NCI-H187 (cell line): ENCODE results near the gene COX6A1.
"Not testable (repeated sequence)": the region's sequence is repeated elsewhere in the genome, so short reads cannot be mapped to it uniquely, and the experiment has no call there.

ENCODE experiments used
- DNase-seq, 2 experiments: peaks; one replicate each; lab custom pipeline; 2025; lab: John Stamatoyannopoulos, UW

Gene COX6A1

DNA sequence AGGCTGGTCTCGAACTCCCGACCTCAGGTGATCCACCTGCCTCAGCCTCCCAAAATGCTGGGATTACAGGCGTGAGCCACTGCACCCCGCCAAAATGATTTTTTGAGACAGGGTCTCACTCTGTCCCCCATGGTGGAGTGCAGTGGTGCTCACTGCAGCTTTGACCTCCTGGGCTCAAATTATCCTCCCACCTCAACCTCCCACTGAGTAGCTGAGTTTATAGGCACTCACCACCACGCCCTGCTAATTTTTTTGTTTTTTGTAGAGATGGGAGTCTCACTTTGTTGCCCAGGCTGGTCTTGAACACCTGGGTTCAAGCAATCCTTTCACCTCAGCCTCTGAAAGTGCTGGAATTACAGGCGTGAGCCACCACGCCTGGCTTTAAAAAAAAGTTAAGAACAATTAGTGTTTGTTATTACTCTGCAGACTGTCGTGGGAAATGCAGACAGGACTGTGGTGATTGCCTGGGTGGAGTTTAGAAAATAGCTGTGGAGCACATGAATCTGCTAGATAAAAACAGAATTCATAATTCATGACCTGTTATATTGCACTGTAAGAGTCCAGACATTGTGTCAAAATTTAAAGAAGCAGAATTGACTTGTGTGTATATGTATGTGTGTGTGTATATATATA lies 9.2 kb upstream of the COX6A1 start:
- DNase-seq, result no peak

DNA sequence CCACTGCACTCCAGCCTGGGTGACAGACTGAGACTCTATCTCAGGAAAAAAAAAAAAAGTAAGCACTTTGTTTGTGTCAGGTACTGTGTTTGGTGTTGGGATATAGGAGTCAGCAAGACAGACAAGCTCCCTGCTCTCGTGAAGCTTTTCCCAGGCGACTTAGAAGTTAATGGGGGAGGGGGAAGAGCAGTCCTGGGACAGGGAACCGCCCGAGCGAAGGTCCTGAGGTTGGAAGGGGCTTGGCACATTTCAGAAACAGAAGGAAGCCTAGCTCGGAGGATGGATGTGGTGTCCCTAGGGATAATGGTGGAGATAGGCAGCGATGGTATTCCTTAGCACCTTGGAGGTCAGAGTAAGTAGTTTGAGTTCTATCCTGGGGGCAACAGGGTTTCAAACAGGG lies 8.5 kb upstream of the COX6A1 start:
- no peak for DNase-seq

- no peak for DNase-seq
Measured at GRCh38 chr12:120432772-120433525, 5.0 kb upstream of the COX6A1 start.

GRCh38 chr12:120438495-120439198 lies 734 bp downstream of the COX6A1 start:
- DNase-seq, result no peak

- peak in 1 of 2 experiments; percentile 58 for DNase-seq
Measured at GRCh38 chr12:120439646-120440247, 1.8 kb downstream of the COX6A1 start.

DNA sequence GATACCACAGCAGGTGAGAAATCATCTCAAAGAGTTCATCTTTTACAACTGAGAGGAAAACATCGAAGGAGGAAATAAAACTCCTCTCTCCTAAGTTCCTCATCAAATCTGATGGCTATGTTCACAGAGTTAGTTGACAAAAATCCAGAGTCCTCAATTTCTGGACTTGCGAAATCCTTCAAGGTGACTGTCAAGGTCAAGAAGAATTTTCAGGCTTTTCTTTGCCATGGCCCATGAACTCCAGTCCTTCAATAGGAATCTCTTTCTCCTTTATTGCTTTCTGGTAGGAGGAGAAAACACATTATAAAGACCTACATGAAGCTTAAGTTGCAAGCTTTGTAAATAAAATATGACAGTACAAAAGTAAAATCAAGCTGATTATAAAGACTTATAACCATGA lies 6.8 kb downstream of the COX6A1 start:
- no peak for DNase-seq

- DNase-seq, result peak; percentile 58 to 74
Measured at GRCh38 chr12:120445911-120446843, 8.3 kb downstream of the COX6A1 start, which contains the start of the genes GATC and TRIAP1. GATC (plus strand) TSS chr12:120446444; CDS start chr12:120446481, 37 bp downstream. TRIAP1 (minus strand) TSS chr12:120446384; CDS start chr12:120446372, 12 bp downstream.

DNA sequence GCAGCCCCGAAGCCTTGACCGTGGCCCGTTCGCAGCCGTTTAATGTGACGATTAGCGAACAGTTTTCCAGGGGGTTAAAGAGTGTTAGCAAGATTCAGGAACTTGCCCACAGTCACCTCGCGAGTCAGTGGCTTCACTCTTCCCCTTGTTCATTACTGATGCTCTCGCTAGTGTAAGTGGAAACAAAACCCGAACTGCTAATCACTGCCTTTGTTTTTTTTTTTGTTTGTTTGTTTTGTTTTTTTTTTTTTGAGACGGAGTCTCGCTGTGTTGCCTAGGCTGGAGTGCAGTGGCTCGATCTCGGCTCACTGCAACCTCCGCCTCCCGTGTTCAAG lies 8.9 kb downstream of the COX6A1 start:
- not testable (repeated sequence) for DNase-seq

DNA sequence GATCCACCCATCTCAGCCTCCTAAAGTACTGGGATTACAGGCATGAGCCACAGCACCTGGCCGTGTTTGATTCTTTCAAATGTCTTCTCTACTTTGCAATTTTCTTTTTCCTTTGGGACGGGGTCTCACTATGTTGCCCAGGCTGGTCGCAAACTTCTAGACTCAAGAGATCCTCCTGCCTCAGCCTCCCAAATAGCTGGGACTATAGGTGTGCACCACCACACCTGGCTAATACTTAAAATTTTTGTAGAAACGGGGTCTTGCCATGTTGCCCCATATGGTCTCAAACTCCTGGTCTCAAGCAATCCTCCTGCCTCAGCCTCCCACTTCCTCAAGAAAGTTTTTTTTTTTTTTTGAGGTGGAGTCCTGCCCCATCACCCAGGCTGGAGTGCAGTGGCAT lies 10.1 kb downstream of the COX6A1 start:
- no peak for DNase-seq

GRCh38 chr12:120452524-120452923 lies 14.6 kb downstream of the COX6A1 start:
- not testable (repeated sequence) for DNase-seq

DNA sequence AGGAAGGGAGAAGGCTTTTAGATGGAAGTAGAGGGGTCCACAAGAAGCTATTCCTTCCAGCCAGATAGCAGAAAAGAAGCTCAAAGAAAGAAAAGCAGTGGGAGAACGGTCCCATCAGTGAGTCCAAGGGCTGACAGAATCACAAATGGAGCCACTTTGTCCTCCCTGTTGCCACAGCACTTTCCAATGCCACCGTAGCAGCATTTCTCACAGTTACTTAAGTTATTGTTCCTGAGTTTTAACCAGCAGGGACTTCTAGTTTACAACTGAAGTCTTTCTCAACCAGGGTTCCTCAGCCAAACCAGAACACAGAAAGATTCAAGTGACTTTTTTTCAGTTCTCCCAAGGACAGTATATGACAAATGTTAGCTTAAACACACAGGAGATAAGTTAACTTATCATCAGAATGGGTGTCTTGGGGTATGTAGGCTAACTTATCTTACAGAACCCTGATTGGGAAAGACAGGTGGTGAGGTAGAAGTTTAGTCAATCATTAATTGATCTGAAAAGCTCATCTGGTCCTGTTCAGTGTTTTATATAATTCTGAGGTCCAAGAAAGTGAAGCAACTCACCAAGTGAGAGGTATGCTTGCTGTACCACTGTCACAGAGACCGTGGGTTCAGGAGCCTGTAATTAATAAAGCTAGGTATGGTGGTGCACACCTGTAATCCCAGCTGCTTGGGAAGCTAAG lies 15.3 kb downstream of the COX6A1 start:
- DNase-seq, result no peak

DNA sequence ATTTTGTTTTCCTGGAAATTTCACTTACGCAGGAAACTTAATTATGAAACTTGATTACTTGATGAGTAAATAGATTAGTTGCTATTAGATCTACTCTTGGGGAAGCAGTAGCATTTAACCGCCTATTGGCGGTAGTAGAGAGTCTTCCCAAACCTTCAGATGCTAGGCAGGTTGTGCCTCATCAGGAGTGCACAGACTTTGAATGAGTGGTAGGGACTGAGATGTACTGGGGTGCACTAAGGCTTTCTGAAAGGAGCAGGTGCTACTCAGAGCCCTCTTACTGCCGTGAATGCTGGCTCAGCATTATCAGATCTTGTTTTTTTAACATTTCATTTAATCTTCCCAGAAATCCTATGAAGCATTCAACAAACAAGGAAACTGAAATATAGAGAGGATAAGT lies 16.1 kb downstream of the COX6A1 start:
- no peak for DNase-seq

DNA sequence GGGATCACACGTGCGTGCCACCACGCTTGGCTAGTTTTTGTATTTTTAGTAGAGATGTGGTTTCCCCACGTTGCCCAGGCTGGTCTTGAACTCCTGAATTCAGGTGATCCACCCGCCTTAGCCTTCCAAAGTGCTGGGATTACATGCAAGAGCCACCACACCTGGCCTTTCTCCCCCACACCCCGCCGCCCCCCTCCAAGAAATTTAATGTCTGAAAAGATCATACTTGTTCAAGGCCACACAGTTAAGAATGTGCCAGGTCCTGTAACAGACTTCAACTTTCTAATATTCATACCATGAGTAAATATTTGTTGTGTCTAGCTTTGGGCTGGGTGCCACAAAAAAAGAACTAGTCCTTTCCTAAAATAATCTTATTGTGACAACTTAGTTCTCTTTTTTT lies 17.4 kb downstream of the COX6A1 start:
- no peak for DNase-seq

DNA sequence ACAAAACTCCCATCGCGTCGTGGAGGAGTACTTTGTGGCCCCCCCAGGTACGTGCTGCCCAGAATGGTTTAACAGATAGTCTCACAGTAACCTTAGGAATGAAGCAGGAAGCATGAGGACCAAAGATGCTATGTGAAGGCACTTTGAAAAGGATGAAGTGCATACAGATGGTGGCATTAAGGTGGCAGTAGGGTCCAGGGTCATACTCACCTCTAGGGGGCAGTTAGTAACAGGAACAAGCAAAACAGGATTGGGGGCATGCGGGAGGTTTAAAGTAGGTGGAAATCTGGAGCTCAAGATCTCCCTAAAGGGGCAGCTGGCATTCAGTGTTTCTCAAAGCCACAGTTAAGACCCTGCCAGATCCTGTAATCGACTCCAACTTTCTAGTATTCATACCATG lies 19.2 kb downstream of the COX6A1 start:
- DNase-seq, result no peak

DNA sequence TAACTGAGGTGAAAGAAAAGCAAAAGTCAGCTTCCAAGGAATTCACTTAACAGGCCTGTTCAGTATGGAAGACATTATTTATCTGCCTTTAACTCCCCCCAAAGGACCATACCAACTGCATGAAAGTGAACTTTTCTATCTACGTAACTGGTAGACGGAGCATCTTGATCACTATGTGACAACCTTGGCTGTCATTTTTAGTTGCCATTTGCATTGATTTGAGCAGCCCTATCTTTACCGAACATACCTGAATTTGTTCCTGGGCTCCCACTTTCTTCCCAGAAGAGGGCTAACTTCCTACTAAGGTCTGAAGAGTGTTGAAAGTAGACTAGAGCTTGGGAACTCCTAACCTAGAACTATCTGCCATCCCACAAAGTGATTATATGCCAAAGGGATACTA lies 22.2 kb downstream of the COX6A1 start:
- DNase-seq, result no peak

GRCh38 chr12:120462099-120462640 lies 24.3 kb downstream of the COX6A1 start:
- DNase-seq, result no peak

DNA sequence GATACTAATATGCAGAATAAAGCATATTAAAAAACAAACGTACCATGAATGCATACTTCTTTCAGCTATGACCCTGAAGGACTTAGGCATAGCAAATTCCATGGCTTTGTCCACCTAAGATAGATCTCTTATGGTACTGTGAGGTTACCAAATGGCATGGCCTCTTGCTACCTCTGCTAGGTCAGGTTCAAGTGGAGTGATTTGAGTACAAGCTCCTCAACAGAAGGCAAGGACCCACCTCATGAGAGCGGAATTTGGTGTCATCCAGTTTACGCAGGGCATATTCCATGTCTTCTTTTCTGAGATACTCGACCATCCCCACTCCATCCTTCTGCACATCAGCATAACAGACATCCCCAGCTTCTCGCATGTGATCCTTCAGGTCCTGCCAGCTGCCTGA lies 25.8 kb downstream of the COX6A1 start:
- no peak for DNase-seq

- no peak for DNase-seq
Measured at GRCh38 chr12:120465756-120466155, 27.8 kb downstream of the COX6A1 start.

DNA sequence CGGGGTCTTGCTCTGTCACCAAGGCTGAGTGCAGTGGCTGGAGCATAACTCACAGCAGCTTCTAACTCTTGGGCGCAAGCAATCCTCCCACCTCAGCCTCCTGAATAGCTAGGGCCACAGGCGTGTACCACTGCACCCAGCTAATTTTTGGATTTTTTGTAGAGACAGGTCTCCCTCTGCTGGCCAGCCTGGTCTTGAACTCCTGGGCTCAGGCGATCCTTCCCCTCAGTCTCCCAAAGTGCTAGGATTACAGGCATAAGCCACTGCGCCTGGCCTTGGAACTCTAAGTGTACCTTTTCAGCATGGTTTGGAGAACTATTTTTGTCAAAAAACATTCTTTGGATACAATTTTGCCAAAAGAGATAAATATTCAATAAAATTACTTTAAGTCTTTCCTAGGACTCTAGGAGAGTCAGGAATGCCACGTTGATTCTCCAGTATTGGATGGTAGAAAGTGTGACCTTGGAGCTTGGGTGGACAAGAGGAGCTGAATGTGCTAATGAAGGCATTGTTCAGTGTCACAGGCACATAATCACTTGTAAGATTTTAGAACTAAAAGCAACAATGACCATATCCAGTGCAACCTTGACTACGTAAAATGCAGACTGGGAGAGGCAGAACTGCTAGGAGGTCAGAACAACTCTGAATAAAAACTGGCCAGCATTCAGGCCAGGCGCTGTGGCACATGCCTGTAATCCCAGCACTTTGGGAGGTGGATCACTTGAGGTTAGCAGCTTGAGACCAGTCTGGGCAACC lies 28.8 kb downstream of the COX6A1 start:
- no peak for DNase-seq

DNA sequence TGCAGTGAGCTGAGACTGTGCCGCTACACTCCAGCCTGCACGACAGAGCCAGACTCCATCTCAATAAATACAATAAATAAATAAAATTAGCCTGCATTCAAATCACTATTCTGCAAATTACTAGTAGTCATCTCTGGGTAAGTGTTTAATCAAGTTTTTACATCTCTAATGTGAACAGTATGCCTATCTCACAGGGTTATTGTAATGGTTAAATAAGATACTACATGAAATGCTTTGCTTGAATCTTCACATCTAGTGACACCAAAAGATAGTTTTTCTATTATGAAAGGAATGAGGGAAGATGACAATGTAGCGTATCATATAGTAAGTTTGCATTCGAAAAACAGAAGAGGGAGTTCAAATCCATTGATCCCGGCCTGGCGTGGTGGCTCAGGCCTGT lies 29.5 kb downstream of the COX6A1 start:
- DNase-seq, result no peak
